H9 (cell line): ENCODE measurements around the gene AKR7A3. TPM values are rescaled to one million over a fixed set of nuclear protein-coding genes. Genes with fewer than 3 reads are reported as not detected.

Source experiments
- DNase-seq: peaks from one replicate; pipeline ENCODE4 v3.0.0-alpha.2; 2017
- H2AFZ ChIP-seq: one replicate; pipeline ENCODE4 v1.6.1; 2013; ENCODE audit warnings: mild to moderate bottlenecking, low read length, control low read depth, moderate library complexity
- H2AK5ac ChIP-seq: 2 replicates; pipeline ENCODE4 v1.6.1; 2013; ENCODE audit warnings: low read length, control low read depth, mixed read lengths; ENCODE audit not compliant: insufficient read length
- H2BK120ac ChIP-seq: one replicate; pipeline ENCODE4 v1.6.1; 2013; ENCODE audit warnings: low read depth, mild to moderate bottlenecking, low read length, control low read depth, inconsistent platforms; ENCODE audit not compliant: poor library complexity, severe bottlenecking
- H2BK12ac ChIP-seq: 2 replicates; pipeline ENCODE4 v1.6.1; 2013; ENCODE audit warnings: low read length, control low read depth, mixed read lengths, low read depth; ENCODE audit not compliant: insufficient read length
- H2BK15ac ChIP-seq: 2 replicates; pipeline ENCODE4 v1.6.1; 2013; ENCODE audit warnings: low read depth, low read length, control low read depth
- H2BK20ac ChIP-seq: one replicate; pipeline ENCODE4 v1.6.1; 2013; ENCODE audit warnings: low read depth, mild to moderate bottlenecking, low read length, control low read depth, inconsistent platforms; ENCODE audit not compliant: poor library complexity, severe bottlenecking
- H2BK5ac ChIP-seq: 2 replicates; pipeline ENCODE4 v1.6.1; 2013; ENCODE audit warnings: low read length, control low read depth, mixed read lengths; ENCODE audit not compliant: insufficient read length
- H3K14ac ChIP-seq: 2 replicates; pipeline ENCODE4 v1.6.1; 2013; ENCODE audit warnings: low read length, control low read depth; ENCODE audit not compliant: insufficient read depth
- H3K18ac ChIP-seq: 2 replicates; pipeline ENCODE4 v1.6.1; 2013; ENCODE audit warnings: low read depth, mild to moderate bottlenecking, mixed read lengths, low read length, control low read depth; ENCODE audit not compliant: insufficient read length
- H3K23ac ChIP-seq: 2 replicates; pipeline ENCODE4 v1.6.1; 2013; ENCODE audit warnings: low read length, control low read depth, mixed read lengths, low read depth; ENCODE audit not compliant: insufficient read length
- H3K23me2 ChIP-seq: 2 replicates; pipeline ENCODE4 v1.6.1; 2013; ENCODE audit warnings: low read depth, mild to moderate bottlenecking, mixed read lengths, low read length, control low read depth; ENCODE audit not compliant: insufficient read length, poor library complexity, severe bottlenecking
- H3K27ac ChIP-seq: 2 replicates; pipeline ENCODE4 v1.5.1; 2013; ENCODE audit warnings: low read length, control low read depth, mixed read lengths, low read depth; ENCODE audit not compliant: insufficient read length
- H3K27me3 ChIP-seq: 2 replicates; pipeline ENCODE4 v1.6.1; 2013; ENCODE audit warnings: low read length, control low read depth, inconsistent platforms; ENCODE audit not compliant: insufficient read depth
- H3K4ac ChIP-seq: 2 replicates; pipeline ENCODE4 v1.6.1; 2013; ENCODE audit warnings: low read depth, mild to moderate bottlenecking, control low read depth, inconsistent platforms, low read length, moderate library complexity
- H3K4me1 ChIP-seq: 2 replicates; pipeline ENCODE4 v1.6.1; 2013; ENCODE audit warnings: low read length, control low read depth, inconsistent platforms; ENCODE audit not compliant: insufficient read depth
- H3K4me2 ChIP-seq: 2 replicates; pipeline ENCODE4 v1.6.1; 2013; ENCODE audit warnings: low read length, control low read depth, mixed read lengths; ENCODE audit not compliant: insufficient read length, insufficient read depth
- H3K56ac ChIP-seq: 2 replicates; pipeline ENCODE4 v1.6.1; 2013; ENCODE audit warnings: low read depth, mild to moderate bottlenecking, mixed read lengths, low read length, control low read depth; ENCODE audit not compliant: insufficient read length
- H3K79me1 ChIP-seq: 2 replicates; pipeline ENCODE4 v1.6.1; 2013; ENCODE audit warnings: low read depth, mild to moderate bottlenecking, moderate library complexity, low read length, control low read depth, inconsistent platforms; ENCODE audit not compliant: insufficient read depth, poor library complexity, severe bottlenecking
- H3K79me2 ChIP-seq: 2 replicates; pipeline ENCODE4 v1.6.1; 2013; ENCODE audit warnings: low read length, control low read depth, inconsistent platforms; ENCODE audit not compliant: insufficient read depth
- H3K9ac ChIP-seq: 2 replicates; pipeline ENCODE4 v1.6.1; 2013; ENCODE audit warnings: low read length, control low read depth, mixed read lengths; ENCODE audit not compliant: insufficient read length; ENCODE audit errors: extremely low read depth
- H3K9me3 ChIP-seq: one replicate; pipeline ENCODE4 v1.6.1; 2013; ENCODE audit warnings: low read depth, low read length, inconsistent platforms; ENCODE audit not compliant: control insufficient read depth
- H3T11ph ChIP-seq: one replicate; pipeline ENCODE4 v1.6.1; 2013; ENCODE audit warnings: mild to moderate bottlenecking, low read length, control low read depth, inconsistent platforms
- H4K20me1 ChIP-seq: one replicate; pipeline ENCODE4 v1.6.1; 2013; ENCODE audit not compliant: control insufficient read depth, insufficient read length, insufficient read depth
- H4K5ac ChIP-seq: 2 replicates; pipeline ENCODE4 v1.6.1; 2013; ENCODE audit warnings: low read depth, mild to moderate bottlenecking, mixed read lengths, low read length, control low read depth; ENCODE audit not compliant: insufficient read length
- H4K8ac ChIP-seq: replicated peaks from 2 replicates; pipeline ENCODE4 v1.6.1; 2013; ENCODE audit warnings: low read length, control low read depth, mixed read lengths, low read depth; ENCODE audit not compliant: insufficient read length
- H4K91ac ChIP-seq: 2 replicates; pipeline ENCODE4 v1.6.1; 2013; ENCODE audit warnings: low read depth, mild to moderate bottlenecking, moderate library complexity, mixed read lengths, low read length, control low read depth; ENCODE audit not compliant: insufficient read length
- H3K27ac Mint-ChIP-seq, 3 experiments: 2 replicates in 2 of 3; 3 replicates in 1 of 3; pipeline ENCODE4 v1.8.0; 2020 to 2021; ENCODE audit warnings: mixed read lengths in 3 of 3, mild to moderate bottlenecking in 1 of 3, moderate library complexity in 1 of 3
- H3K27me3 Mint-ChIP-seq: 2 replicates; pipeline ENCODE4 v1.8.0; 2021; ENCODE audit warnings: low read depth, mild to moderate bottlenecking, moderate library complexity, mixed read lengths
- H3K36me3 Mint-ChIP-seq, 3 experiments: 2 replicates in 2 of 3; 3 replicates in 1 of 3; pipeline ENCODE4 v1.8.0; 2020 to 2021; ENCODE audit warnings: low read depth in 3 of 3, mixed read lengths in 3 of 3; ENCODE audit not compliant: insufficient read depth in 1 of 3
- H3K4me1 Mint-ChIP-seq, 2 experiments: 2 replicates each; pipeline ENCODE4 v1.8.0; 2020; ENCODE audit warnings: mixed read lengths in 2 of 2
- H3K4me3 Mint-ChIP-seq, 2 experiments: 2 replicates in 1 of 2; 3 replicates in 1 of 2; pipeline ENCODE4 v1.8.0; 2020 to 2021; ENCODE audit warnings: mild to moderate bottlenecking in 2 of 2, mixed read lengths in 2 of 2, moderate library complexity in 1 of 2
- H3K9me3 Mint-ChIP-seq, 2 experiments: 2 replicates in 1 of 2; 3 replicates in 1 of 2; pipeline ENCODE4 v1.8.0; 2020; ENCODE audit warnings: mild to moderate bottlenecking in 2 of 2, mixed read lengths in 2 of 2, moderate library complexity in 1 of 2
- CTCF ChIP-seq: fragments of 200-600 bp; sonication (generic); conservative IDR thresholded peaks from 3 replicates; pipeline ENCODE4 v1.8.0; 2021; ENCODE audit warnings: antibody characterized with exemption, mild to moderate bottlenecking
- WGBS: extraction: QIAGEN DNeasy Blood & Tissue Kit; methylation state at CpG from one replicate; pipeline ENCODE4 v1.1.7; 2013; ENCODE audit warnings: missing lambda C conversion rate, low lambda C conversion rate, mixed read lengths; ENCODE audit not compliant: insufficient read length; ENCODE audit errors: extremely low coverage; 5-methylcytosine and 5-hydroxymethylcytosine counted together
- total RNA-seq: library from RNA; stranded (reverse); gene quantifications from 2 replicates; pipeline ENCODE4 v1.2.1, GENCODE V29; 2021

The AKR7A3 gene
- total RNA-seq, 1 experiment from 2014 or later, result 0.74 TPM

GRCh38 chr1:19258353-19258752, 30.2 kb downstream of the AKR7A3 start:
- WGBS, result no CpG with 5 or more reads among the region's 10 CpGs
- no peak overlapping the region for H3K14ac ChIP-seq
- Mint-ChIP-seq H3K27me3 (no peaks in the 10 kb centered on the region), H3K9me3 (no peaks in the 10 kb centered on the region), H3K36me3 (peaks cover 31 to 67% (median 55%) of the 10 kb centered on the region in 3 experiments; a peak in 6 of 7 replicates), H3K27ac (peak overlapping the region in 1 of 3 experiments; percentile 82; a peak in 1 of 7 replicates), H3K4me3 (no peak overlapping the region; a peak in 1 of 5 replicates), H3K4me1 (peaks cover 6% of the 10 kb centered on the region in 2 experiments)
- H3K23me2 ChIP-seq, result no peaks in the 10 kb centered on the region
- H2BK120ac ChIP-seq, result no peak overlapping the region
- H3K4me2 ChIP-seq, result no peak overlapping the region
- DNase-seq, result no peak
- no peak overlapping the region for H3K9ac ChIP-seq
- no peak overlapping the region for H3K18ac ChIP-seq
- no peak for TF ChIP-seq CTCF
- H3K79me1 ChIP-seq, result peaks cover 5% of the 10 kb centered on the region
- H3K4ac ChIP-seq, result no peak overlapping the region
- no peak overlapping the region for H2AFZ ChIP-seq
- no peak overlapping the region for H3K27ac ChIP-seq
- H2BK15ac ChIP-seq, result no peak overlapping the region
- no peaks in the 10 kb centered on the region for H4K20me1 ChIP-seq
- H3T11ph ChIP-seq, result no peak overlapping the region
- no peak overlapping the region for H2BK20ac ChIP-seq
- no peak overlapping the region for H4K8ac ChIP-seq
- H2AK5ac ChIP-seq, result no peak overlapping the region
- peaks cover 19% of the 10 kb centered on the region; the same call in 1 of the 2 replicates for H3K79me2 ChIP-seq
- H3K23ac ChIP-seq, result no peak overlapping the region
- no peaks in the 10 kb centered on the region for H3K4me1 ChIP-seq
- no peak overlapping the region for H4K91ac ChIP-seq
- no peak overlapping the region for H2BK12ac ChIP-seq
- no peak overlapping the region for H3K56ac ChIP-seq
- no peaks in the 10 kb centered on the region for H3K9me3 ChIP-seq
- no peak overlapping the region for H2BK5ac ChIP-seq
- H3K27me3 ChIP-seq, result no peaks in the 10 kb centered on the region
- H4K5ac ChIP-seq, result no peak overlapping the region
